ENCODE data around the gene NRDC.
A peak's percentile ranks its signal among the peaks of the same experiment; 100 is the strongest.
"Not testable (repeated sequence)": the region's sequence is repeated elsewhere in the genome, so short reads cannot be mapped to it uniquely, and the experiment has no call there.

The NRDC gene

DNA sequence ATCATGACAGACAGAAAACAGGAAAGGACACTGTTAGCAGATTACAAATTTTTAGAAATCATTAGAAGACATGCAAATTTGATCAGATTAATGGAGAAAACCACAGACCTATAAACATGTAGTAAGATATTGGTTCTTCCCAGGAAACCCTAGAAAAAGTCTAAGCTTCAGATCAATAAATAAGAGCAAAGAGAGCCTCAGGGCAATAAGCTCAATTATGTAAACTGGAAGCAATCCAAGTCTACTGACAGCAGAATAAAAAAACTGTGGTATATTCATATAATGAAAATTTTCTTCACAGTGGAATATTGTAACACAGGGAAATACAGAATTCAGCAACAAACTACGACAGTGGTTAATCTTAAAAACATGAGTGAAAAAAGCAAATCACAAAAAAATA is 36.3 kb downstream of the NRDC start:
- no peak for DNase-seq

DNA sequence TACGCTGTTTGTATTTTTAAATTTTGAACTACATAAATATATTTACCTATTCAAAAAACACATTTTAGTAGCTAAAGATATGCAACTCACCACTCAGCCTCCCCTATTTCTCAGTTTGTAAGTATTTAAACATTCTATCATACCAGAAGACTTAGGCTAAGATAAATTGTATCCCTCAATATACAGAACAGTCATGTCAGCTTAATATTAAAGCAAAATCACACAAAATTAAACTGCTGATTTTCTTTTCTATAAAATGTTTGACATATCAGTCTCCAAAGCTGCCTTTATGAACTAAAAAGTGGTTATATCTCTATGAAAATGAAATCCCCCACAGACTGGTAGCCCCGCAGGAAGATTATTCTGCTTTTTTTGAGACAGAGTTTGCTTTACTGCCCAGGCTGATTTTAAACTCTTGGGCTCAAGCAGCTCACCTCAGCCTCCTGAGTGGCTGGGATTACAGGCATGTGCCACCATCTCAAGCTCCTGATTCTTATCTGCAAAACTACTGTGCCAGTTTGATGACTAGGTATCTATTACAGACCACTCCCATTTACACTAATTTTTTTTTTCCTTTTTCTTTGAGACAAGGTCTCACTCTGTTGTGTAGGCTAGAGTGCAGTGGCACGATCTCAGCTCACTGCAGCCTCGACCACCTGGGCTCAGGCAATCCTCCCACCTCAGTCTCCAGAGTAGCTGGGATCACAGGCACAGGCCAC is 37.6 kb downstream of the NRDC start:
- no peak for DNase-seq

DNA sequence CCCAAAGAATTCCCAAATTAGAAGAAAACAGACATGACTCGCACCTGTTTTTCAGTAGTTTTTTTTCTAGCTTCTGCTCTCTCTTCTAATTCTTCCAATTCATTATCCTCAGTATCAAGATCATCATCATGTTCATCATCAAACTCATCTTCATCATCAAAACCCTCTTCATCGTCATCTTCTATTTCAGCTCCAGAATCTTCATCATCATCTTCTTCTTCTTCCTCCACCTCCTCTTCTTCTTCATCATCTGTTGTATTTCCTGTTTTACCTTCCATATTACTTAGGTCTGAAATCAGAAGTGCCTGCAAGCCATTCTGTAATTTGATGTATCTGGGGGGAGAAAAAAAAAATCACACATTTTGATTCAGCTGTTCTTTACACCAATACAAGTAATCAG is 38.3 kb downstream of the NRDC start:
- no peak for DNase-seq

DNA sequence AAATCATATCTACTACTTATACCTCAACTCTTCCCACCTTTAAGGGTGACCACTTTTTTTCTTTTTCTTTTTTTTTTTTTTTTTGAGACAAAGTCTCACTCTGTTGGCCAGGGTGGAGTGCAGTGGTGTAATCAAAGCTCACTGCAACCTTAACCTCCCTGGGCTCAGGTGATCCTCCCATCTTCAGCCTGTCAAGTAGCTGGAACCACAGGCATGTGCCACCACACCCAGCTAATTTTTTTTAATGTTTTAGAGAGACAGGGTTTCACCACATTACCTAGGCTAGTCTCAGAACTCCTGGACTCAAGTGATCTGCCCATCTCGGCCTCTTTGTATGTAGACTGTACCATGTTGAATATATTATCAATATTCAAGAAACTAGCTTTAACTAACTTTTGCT is 39.4 kb downstream of the NRDC start:
- no peak for DNase-seq

DNA sequence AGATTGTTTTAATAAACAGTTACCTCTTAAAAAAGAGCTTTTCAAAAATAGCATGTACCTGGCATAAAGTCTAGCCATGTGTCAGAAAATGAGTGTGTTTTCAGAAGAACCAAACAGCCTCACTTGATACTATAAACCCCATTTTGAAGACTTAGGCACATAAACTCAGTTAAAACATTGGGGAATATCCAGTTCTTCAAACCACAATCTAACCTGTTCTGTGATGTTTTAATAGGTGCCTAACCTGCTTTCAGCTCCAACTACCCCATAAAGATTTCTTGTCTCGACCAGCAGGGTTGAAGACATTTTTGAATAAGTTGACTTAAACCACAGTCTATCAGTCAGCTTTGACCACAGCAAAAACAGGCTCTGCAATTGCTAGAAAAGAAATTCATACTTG is 41.3 kb downstream of the NRDC start:
- DNase-seq = no peak

DNA sequence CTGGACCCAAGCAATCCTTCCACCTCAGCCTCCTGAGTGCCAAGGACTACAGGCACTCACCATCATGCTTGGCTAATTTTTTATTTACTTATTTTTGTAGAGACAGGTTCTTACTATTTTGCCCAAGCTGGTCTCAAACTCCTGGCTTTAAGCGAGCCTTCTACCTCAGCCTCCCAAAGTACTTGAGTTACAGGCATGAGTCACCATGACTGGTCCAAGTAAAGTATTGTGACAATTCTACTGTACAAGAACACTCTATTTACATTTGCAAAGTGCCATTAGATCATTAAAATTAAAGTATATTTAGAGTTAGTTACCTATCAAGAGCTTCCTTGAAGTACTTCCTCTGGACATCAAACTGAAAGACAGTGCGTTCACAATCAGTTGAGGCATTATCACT is 44.8 kb downstream of the NRDC start:
- DNase-seq = no peak

GRCh38 chr1:51829058-51829457 is 49.5 kb downstream of the NRDC start:
- DNase-seq = no peak

DNA sequence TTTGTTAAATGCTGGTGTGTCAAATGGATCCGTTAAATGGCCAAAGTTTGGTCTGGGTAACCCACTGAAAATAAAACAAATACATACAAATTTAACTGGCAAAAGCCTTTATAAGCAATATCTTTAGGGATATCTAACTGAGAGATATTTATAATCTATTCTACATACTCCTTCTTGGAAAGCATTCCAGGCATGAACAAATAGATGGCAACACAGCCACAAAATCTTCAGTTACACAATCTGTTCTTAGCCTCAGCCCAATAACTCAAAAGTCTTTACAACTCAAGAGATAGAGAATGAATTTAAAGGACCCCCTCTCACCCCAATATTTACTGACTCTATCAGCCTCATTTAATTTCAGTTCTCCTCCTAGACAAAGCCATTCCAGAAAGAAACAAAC is 58.7 kb downstream of the NRDC start:
- no peak for DNase-seq

- not testable (repeated sequence) for DNase-seq
Measured at GRCh38 chr1:51819021-51819420, 59.5 kb downstream of the NRDC start.

DNA sequence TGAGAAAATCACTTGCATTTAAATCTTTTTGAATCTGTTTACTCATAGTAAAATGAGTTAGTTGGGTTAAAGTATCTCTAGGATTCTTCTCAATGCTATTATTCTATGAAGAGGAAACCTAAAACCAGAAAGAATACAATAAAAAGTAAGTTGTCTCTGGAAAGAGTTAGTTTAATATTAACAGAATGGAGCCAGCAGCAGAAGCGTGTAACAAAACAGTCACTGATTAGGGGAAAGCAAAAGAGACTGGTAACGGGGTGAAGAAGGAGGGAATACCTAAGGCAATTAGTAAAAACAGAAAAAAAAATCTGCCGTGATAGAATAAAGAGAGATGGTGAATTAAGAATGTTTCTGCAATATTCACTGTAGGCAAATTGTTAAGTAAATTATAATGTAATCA is 60.0 kb downstream of the NRDC start:
- DNase-seq = no peak

DNA sequence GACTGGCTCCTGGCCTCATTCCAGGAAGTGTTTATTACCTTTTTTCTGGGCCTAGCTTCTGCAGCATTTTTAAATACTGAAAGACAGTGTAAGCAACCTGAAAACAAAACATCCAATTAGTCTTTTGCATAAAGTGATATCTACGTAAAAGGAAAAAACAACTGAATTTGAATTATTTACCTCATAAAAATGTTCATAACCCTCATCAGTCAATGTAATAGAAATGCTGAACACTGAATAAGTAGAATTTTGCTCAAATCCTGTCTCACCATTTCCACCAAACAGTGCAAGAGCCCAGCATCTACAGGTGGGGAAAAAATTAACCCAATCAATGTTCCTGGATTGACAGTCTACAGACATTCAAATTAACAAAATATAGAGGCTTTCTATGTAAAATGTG is 64.0 kb downstream of the NRDC start:
- DNase-seq = no peak

- no peak for DNase-seq
Measured at GRCh38 chr1:51799372-51799771, 79.2 kb downstream of the NRDC start.

- DNase-seq = no peak
Measured at GRCh38 chr1:51794868-51795267, 83.7 kb downstream of the NRDC start.

DNA sequence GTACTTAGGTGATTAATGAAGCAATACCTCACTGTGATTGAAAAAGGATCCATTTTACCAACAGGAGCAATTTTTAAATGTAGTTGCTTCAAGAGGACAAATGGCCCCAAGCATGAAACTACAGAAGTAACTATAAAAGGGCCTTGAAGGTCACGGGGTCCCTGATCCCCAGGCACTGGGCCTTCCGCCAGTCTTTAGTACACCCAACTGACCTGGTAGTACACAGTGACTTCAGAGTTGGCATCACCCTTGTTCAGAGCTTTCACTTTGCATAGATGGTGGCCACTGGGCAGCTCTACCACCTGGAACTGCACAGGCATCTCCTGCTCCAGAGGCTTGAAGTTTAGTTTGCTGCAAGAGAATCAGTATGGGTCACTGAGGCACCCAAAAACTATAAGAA is 84.3 kb downstream of the NRDC start:
- no peak for DNase-seq

GRCh38 chr1:51792864-51793263 is 85.7 kb downstream of the NRDC start:
- DNase-seq = no peak

DNA sequence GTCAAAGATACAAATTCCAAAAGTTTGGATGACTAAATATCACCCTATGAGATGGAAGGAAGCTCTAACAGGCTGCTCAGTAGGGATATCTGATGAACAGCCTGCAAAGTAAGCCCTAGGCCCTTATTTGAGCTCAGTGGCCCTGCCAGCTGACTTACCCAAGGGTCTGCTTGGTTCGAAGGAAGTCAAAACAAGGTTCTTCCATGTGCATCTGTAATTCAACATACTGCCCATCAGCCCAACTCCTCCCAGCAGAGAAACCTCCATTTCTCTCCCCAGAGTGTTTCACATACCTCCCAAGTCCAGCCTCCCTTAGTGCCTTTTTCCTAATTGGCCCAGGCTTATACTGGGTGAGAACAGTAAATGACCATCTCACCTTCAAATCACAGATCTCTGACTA is 86.6 kb downstream of the NRDC start:
- no peak for DNase-seq

DNA sequence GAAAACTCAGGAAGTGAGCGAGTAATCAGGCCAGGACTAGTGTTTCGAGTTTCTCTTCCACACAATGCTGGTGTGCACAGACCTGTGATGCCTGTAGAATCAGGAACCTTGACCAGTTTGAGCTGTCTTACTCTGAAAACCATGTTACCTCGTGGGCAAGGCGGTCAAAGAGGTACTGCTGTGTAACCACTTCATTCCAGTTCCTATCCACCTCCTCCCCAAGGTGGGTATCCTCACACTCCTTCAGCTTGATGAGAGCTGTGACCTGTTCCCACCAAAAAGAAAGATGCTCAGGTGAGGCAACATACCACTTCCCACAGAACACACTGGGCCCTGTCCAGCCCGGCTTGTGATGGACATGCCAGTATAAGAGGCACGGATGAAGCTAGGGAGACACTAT is 88.1 kb downstream of the NRDC start:
- no peak for DNase-seq

DNA sequence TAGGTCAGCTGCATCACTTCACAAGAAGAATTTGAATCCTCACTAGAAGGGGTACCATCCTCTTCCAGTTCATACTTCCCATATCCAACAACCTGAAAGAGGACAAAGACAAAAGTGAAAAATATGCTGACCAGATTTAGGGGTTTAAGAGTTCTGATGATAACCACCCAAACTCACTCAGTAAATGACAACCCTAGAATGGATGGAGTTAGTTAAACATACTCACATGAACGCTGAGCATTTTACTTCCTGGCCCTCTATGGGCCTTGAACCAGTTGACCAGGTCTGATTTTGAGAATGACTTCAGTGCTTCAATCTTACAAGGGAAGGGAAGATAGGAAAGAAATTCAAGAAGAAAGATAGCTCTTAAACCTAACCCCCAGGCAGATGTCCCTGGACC is 89.2 kb downstream of the NRDC start:
- no peak for DNase-seq

- DNase-seq = no peak
Measured at GRCh38 chr1:51788938-51789337, 89.6 kb downstream of the NRDC start.

GRCh38 chr1:51784997-51785421 is 93.5 kb downstream of the NRDC start:
- no peak for DNase-seq

DNA sequence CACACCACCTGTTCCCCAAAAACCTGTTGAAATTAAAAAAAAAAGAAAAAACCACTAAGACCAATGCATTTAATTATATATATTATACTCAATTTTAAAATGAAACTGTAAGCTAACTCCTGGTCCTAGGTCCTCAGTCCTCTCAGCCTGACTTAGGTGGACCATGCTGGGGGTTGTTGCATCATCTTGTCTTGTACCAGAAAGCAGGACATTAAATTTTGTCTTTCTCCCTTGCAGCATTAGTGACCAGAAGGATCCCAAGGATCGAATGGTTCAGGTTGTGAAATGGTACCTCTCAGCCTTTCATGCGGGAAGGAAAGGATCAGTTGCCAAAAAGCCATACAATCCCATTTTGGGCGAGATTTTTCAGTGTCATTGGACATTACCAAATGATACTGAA is 97.6 kb downstream of the NRDC start:
- DNase-seq = no peak

DNA sequence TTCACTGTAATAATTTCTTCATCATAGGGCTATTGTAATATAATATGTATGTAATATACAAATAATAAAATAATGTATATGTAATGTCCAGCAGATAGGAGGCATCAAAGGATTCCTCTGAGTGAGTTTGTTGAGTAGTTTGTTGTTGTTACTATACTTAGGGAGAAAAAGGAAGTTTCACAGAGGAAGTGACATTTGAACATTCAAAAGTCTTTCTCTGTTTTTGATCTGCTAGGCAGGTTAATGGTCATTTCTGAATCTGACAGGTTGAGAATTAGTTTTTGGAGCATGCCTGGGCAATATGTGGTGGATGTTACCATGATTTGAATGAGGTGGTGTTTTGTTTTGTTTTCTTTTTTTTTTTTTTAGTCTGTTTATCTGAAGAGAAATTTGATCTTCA is 102.1 kb downstream of the NRDC start:
- no peak for DNase-seq

DNA sequence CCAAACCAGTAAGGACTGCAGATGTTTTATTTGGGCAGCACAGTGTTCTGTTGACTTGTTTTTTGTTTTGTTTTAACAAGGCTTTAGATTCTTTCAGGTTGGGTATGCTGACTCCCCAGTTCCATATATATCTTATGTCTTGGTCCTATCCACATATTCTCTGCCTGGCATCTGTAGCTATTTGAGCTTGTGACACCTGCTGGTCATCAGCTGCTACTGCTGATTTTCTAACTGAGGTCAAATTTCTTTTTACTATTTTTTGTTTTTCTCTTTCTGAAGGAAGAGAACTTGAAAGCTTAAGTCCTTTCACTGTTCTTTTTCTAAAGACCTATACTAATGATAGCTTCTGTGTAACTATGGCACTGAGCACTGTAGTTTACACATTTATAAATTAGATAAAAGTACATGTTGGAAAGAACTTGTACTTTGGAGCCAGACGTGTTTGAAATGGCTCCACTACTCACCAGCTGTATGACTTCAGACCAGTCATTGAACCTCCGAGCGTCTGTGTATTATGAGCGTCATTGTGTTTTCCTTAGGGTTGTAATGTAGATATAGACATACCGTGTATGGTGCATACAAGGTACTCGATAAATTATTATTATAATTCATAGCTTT is 109.4 kb downstream of the NRDC start:
- DNase-seq = peak; percentile 37

DNA sequence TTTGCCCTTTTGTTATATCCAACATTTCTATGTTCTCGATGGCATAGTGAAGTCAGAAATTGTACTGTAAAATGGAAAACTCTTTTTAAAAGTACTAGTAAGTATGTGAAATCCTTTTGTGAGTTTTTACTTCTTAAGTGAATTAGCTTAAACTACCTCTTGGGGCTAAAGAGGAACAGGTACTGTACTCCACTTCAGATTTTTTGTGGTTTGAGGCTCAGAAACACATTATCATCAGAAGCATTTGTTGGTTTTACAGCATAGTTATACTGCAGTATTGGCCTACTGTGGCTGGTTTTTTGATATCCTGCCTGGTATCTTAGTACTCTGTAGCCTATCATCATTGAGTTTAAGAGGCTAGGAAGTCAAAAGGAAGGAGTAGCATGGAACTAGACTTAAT is 117.2 kb downstream of the NRDC start:
- no peak for DNase-seq

DNA sequence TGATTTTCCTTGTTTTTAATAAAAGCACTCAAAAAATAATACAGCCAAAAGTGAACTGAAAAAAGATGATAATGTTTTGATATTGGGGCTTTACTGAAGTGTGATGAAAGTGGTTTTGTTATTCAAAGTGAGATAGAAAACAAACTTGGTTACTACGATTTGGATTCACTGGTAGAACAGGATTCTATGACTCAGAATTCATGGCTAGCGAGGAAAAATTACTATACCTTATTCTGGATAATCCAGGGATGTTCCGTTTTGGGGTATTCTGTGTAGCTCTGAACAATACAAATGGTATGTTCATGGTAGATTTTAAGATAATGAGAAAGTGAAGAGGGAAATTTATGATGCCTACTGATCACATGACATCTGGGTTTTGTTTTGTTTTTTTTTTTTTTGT is 117.7 kb downstream of the NRDC start:
- DNase-seq = no peak

Measured in CD4-positive, alpha-beta T cell treated with Interleukin-10 for 1 hour (primary cell).